Activated CD4-positive, alpha-beta T cell treated with anti-CD3 and anti-CD28 coated beads, Interleukin-2, amount 50 U/mL, for 24 hours (primary cell): Measurements from ENCODE around the gene KIAA0513.

ENCODE experiments used
- DNase-seq, 2 donors: peaks; one replicate each; pipeline ENCODE4 v3.0.0-alpha.2; 2020; ENCODE audit warnings: low read depth in 1 of 2, low spot score in 1 of 2

The KIAA0513 gene

DNA sequence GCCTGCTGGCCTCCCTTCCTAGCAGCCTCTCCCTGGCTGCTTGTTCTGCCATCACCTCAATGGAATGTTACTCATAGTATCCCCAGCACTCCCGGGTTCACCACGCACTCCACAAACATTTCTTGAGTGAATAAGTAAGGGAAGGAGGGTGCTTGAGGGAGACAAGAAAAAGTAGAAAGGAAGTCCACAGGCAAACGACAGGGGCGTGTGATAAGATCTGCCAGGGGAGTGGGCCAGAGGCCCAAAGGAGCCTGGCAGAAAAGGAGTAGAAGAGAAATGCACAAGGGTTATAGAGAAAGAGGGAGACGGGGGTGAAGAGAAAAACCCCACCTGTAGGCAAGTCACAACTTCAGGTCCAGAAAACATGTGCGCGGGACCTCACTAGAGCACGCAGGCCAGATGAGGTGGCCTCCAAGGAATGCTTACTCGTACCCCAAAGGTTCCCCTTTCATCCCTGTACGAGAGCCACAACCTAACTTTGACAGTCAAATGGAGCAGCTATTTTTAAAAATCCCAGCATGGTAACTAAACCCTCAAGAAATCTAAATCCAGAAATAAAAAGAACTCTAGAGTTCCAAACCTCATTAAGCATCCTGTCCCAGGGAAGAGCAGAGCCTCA, 22.9 kb upstream of the KIAA0513 start:
- DNase-seq: no peak

DNA sequence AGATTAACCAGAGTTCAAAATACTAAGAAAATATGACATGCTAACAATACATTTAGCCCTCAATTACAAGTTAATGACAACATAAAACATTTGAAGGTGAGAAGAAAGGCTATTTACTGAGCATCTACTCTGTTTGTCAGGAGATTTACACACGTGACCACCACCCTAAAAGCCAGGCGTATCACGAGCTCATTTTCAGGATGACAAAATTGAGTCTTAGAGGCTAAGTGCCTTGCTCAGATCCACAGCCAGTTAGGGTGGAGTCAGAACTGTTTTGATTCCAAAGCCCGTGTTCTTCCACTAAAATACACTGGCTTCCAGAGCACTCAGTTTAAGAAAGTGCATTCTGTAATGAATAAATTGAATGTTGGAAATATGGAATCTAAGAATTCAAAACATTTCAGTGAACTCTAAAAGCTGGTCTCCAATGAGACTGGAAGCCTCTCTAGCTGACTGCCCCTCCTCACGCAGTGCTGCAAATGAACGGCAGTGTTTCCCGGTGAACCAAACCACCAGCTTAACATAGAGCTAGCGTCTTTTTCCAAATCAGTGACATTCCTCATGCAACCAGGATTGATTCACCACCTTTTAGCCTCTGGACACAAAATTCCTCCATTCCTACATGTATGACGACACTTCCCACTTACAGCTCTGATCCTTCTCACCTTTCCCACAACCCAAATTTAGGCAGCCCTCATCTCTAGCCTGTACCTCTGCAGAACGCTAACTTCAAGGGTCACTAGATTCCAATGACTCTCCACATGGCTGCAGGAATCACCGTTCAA, 22.1 kb upstream of the KIAA0513 start:
- no peak for DNase-seq

DNA sequence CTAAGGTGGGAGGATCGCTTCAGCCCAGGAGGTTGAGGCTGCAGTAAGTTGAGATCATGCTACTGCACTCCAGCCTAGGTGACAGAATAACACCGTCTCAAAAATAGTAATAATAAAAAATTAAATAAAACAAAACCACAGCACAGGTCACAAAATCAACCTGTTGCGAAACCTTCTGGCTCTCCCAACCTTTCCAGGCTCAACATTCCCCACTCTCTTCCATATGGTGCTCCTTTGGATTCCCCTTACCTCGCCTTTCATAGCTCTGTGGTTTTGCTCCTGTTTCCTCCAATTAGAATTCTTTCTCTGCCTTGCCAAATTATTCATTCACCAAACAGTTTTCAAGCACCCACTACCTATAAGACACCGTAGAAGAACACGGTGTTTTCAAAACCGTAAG, 21.0 kb upstream of the KIAA0513 start:
- no peak for DNase-seq

DNA sequence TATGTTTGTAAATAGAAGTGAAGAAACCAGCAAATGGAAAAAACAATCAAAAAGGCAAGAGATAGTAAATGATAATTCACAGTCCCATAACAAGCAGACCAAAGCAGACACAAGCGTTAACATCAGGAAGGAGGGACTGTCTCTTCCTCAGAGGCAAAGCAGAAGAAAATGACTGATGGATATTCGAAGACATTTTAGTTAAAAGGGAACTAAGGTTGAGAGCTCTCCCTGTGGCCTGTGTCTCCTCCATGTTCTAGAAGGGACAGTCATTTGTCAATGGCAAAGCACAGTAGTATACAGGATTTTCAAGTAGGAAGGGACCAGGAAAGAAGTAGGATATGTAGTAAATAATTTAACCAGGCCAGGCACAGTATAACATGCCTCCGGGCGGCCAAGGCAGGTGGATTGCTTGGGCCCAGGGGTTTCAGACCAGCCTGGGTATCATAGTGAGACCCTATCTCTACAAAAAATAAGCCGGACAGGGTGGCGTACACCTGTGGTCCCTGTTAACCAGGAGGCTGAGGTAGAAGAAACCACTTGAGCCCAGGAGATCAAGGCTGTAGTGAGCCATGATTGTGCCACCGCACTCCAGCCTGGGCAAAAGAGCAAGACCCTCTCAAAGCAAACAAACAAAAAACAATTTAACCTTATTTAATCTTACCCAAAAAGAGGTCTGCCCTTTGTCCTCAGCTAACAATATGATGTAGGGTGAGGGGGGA, 19.9 kb upstream of the KIAA0513 start:
- no peak for DNase-seq

DNA sequence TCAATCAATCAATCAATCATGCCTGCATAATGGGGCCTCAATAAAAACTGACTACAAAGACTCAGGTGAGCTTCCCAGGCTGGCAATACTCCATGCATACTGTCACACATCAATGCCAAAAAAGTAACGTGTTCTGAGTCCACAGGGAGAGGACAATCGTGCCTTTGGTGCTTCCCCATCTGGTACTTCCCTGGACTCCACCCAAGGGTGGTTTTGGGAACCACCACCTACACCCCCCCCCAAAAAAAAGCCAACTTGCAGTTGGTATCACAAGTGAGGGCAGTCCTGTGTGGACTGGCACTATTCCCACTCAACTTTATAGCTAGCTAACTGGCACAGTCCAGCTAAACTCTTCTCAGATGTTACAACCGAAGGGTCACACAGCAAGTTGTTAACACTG, 19.3 kb upstream of the KIAA0513 start:
- no peak for DNase-seq

DNA sequence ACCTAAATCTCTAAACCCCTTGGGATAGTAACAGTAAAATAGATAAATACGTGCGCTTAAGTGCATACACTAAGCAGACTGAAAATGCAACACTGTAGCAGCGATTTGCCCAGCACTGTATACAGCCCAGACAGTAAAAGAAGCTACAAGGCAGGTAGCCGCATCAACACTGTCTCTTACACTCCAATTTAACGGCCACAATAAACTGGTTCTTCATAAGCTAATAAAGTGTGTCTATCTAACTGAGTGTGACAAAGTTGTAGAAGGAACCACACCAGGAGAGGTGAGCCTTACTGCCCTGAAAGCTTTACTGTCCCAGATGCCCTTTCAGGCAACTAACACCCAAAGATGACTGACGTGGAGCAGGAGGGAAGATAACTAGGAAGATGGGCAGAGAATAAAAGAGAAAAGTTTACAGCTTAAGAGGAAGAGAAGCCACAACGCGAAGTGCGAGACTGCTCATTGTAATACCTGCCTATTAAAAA, 17.1 kb upstream of the KIAA0513 start:
- DNase-seq: no peak

DNA sequence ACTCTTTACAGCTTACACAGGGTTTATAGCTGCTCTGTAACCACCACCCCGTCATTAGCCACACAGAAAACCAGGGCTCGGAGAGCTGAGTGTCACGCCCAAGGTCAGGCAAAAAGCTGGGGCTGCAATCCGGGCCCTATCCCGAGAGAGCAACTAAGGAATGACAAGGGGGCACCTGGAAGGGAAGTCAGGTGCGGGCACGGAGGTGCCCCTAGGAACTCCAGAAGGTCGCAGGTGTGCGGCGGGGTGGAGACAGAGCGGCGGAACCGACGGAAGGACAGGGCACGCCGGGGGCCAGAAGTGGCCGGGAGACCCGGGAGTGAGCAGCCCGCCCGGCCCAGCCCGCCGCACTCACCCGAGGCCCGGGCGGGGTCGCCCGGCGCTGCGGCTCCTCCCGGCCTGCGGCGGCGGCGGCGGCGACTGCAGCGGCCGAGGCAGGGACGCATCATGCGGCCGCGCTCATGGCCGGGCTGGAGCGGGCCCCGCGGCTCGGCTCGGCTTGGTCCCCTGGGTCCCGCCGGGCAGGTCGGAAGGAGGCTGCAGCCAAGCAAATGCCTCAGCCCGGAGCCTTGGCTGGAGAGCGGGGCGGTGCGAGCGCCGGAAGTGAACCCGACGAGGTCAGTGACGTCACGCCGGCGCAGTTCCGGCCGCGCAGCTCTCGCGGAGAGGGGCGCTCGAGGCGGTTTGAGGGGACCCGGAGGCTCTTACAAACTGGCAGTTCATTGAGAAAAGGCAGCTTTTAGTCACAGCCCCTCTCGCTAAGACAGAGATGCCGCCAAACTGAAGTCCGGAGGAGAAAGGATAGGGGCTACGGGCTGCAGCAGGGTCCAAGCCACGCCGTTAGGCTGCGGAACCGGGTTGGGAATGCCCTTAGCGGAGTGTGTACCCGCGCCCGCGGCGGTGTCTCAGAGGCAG, 16.4 kb upstream of the KIAA0513 start, which contains the start of gene ZDHHC7:
Gene ZDHHC7, minus strand, starts transcription at position 605 of the 915 bp plus-strand sequence. CDS start 20,917 bp downstream, outside the sequence.
- DNase-seq: peak; percentile 71 to 75

DNA sequence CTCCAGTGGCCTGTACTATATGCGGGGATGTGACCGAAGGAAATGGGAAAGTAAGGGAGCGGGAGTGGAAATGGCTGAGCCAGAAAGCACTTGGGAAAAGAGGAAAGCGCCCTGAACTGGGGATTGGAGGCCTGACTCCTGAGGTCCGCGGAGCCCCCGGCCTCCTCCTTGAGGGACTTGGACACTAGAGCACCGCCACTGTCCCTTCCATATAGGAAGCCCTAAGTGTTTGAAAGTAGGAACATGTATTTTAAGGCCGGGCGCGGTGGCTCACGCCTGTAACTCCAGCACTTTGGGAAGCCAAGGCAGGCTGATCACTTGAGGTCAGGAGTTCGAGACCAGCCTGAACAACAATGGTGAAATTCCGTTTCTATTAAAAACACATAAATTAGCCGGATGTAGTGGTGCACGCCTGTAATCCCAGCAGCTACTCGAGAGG, 15.7 kb upstream of the KIAA0513 start:
- DNase-seq: no peak

DNA sequence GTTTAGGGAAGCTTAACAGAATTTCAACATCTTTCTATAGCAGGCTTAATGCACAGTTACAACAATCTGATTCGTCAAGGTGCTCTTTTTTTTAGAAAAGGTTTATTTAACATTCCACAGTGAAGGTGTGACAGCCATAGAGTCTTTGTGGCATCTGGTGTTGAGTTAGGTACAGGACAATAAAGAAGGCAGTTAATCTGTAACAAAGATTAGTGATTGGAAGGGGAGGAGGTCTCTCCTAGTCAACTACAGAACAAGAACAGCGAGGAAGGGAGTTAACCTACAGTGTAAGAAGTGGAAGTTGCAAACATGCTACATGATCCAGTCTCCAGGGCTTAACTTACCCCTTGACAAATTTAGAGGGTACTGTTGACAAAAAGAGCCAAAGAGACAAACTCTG, 13.3 kb upstream of the KIAA0513 start:
- DNase-seq: no peak

DNA sequence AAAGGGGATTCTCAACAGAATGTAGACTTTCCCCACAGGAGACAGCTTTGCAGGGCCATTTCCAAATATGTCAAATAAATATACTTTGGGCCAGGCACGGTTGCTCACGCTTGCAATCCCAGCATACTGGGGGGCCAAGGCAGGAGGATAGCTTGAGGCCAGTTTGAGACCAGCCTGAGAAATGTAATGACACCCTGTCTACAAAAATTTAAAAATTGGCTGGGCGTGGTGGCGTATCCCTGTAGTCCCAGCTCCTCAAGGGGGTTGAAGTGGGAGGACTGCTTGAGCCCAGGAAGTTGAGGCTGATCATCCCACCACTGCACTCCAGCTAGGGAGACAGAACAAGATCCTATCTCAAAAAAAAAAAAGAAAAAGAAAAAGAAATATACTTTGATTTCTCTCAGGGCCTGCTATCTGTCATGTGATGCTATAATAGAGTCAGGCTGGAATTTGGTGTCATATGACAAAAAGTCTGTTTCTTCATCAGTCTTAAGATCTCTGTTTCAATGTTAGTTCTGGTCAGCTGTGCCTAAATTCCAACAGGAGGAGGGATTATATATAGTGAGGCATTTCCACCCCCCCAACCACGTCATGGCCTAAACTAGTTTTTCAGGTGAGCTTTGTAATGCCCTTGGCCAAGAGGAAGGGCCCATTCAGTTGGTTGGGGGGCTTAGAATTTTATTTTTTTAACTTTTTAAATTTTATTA, 12.0 kb upstream of the KIAA0513 start:
- no peak for DNase-seq

DNA sequence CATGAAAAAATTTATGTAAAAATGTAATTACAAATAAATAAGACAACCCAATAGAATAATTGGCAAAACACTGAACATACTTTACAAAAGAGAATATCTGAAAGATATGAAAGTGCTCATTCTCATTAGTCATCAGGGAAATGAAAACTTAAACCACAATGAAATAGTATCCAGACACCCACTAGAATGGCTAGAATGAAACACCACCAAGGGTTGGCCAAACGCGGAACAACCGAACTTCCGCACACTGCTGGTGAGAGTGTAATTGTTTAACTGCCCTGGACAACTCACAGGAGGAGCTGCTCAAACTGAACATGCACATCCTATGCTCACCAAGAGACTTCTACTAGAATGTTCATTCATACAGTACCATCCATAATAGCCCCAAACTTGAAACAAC, 10.4 kb upstream of the KIAA0513 start:
- no peak for DNase-seq

DNA sequence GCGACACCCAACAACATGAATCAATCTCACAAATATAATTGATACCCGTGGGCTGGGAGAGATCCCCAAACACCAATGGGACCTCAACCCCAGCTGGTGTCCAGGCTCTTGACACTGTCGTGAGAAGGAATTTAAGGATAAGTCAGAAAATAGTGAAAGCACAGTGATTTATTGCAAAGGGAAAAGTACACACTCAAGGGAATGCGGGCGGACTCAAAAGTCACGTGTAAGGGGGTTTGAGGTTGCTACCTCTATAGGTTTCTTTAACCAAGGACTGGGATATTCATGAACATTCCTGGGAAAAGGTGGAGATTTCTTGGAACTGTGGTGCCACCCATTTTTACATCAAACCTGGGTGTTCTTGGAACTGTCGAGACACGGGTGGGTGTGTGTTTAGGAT, 10.0 kb upstream of the KIAA0513 start:
- DNase-seq: no peak

DNA sequence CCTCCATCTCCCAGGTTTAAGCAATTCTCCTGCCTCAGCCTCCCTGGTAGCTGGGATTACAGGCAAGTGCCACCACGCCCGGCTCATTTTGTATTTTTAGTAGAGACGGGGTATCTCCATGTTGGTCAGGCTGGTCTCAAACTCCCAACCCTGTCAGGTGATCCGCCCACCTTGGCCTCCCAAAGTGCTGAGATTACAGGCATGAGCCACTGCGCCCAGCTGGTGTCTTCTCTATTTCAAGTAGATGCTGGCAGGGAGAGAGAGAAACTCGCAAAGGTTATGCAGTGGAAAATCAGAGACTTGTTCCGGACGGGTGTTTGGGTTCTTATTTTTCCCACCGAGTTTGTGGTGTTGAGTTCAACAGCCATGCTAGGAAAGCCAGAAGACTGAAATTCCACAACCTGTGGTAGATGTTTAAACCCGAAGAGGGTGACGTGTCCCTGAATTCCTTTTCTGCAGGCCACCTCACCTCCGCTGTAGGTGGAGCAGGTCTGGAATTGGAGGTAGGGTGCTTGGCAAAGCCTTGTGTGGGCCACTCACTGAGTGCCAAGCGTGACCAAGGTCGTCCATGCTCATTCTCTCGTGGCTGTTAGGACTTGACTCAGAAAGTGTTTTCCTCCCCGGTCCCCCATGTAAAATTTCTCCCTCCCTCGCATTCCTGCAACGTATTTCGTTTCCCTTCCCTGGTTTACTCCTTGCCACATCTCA, 8.9 kb upstream of the KIAA0513 start:
- DNase-seq: no peak

DNA sequence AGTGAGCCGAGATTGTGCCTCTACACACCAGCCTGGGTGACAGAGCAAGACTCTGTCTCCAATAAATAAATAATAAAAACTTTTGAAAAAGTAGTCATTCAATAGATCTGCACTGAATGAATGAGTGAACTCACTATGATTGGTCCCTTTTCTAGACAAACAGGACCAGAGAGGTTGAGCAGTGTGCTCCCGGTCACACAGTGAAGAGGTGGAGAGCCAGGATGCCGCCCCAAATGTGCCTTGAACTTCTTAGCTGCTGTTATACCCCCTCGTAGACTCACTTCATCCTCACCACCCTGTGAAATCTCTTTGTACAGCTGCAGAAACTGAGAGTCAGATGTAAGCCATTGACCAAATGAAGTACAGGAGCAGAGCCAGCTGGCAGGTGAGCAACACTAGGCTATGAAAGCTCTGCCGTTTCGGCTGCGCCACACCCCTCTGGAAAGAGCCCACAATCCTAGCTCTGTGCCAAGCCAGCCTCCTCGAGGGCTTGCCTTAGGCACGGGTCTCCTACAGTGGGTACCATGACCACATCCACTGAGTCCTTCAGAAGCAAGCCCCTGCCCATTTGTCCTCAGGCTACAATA, 7.8 kb upstream of the KIAA0513 start:
- no peak for DNase-seq

DNA sequence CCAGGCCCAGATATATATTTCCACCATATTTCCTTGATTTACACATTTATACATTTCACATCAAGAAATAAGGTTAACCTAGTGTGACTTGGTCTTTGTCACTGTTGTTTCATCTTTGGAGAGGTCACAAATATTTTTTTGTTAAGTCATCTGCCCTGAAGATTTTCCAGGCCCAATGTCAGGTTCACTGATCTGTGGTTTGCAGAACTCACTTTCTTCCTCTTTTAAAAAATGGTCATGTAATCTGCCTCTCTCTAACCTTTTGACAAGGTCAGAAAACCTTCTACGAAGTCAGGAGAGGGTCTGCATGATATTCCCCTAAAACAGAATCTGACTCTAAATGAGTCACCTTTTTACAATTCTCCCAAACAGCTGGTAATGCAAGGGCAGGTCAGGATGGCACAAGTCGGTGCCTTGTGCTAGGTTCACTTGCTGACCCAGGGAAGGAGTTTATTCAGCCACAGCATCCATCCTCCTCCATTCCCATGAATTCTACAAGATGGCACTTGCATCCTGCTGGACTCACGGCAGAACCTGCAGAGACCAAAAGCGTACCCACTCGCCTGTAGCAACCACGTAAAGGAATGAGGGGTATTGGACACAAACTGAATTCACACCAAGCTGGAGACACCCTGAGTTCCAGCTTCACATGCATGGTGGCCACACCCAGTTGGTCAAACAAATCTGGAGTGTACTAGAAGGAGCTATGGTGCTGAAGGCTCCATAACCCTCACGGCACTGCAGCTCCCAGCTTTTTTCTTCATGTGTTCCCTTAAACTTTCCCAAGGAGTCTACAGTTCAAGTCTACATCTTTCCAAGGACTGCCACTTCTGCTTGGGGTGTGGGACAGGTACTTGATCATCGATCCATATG, 1.6 kb upstream of the KIAA0513 start:
- no peak for DNase-seq

DNA sequence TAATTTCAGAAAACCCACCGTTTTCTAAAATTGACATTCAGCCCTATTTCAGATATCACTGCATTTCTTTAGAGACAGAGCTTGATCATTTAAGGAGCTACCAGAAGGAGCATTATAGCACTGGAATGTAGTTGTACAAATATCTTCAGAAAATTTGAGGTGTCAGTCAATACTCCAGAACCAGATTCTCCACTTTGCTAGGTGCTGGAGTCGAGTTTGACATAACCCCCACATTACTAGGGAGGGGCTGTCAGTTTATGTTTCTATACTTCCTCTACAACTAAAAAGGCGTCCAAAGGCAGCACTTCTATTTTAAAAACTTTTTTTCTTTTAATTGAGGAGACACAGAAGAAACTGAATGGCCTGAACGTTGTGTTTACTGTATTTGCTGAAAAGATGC, 892 bp upstream of the KIAA0513 start:
- no peak for DNase-seq

DNA sequence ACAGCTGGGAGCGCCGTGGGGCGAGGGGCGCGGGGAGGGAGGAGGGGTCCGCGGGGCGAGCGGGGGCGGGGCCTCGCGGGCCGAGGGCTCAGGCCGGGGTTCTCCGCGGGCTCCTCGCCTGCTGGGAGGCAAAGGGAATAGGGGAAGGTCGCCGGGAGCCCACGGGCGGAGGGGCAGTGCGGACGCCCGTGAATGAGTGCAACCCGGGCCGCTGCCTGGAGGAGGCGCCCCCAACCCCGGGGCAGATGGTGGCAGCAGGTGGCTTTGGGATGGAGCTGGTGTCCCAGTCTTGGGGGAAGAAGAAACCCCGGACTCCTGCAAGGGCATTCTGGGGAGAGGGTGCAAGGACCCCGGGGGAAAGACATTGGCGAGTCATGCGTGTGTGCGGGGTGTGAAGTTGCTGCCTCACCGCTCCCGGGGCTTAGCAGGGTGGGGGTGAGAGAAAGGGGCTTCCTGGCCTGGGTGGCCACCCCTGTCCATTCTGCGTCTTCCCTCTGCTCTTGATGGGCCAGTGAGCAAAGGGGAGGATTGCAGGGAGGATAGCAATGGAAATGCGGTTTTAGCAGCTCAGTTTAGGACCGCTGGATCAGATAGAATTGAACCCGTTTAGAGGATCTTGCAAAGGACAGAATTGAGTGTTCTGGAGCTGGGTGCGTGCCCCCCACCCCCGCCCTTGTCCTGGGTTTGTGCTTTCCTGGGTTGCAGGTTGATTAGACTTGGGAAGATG, 526 bp downstream of the KIAA0513 start:
- DNase-seq: no peak
